IMR-90 (cell line): Measurements from ENCODE around the gene AUTS2. TPM values are rescaled to one million over a fixed set of nuclear protein-coding genes. Genes with fewer than 3 reads are reported as not detected.

Source experiments
- ATAC-seq: fragments of 200-7000 bp; cut with Tn5 transposase; 2 replicates; pipeline ENCODE4 v1.9.1; 2020; ENCODE audit warnings: low read depth, mild to moderate bottlenecking, moderate library complexity
- BruUV-seq: library from RNA; stranded (reverse); fragments of 400-500 nt; replicated peaks from 2 replicates; lab custom pipeline; 2021; lab: Mats Ljungman, UMichigan
- CTCF ChIA-PET: fragments of 300-600 bp; formaldehyde crosslinking; extraction: SDS; loops from one replicate; lab custom pipeline; 2021; ENCODE audit warnings: antibody characterized with exemption; lab: Yijun Ruan, JAX
- POLR2A ChIA-PET: fragments of 300-600 bp; sonication (Branson Sonifier 250); formaldehyde crosslinking; loops from one replicate; lab custom pipeline; 2022; ENCODE audit warnings: antibody characterized with exemption; ENCODE audit not compliant: unreplicated experiment; lab: Charles Lee
- DNase-seq: peaks from one replicate; pipeline ENCODE4 v3.0.0; 2013
- H2AFZ ChIP-seq: replicated peaks from 2 replicates; pipeline ENCODE3; 2013; ENCODE audit warnings: low read length, mild to moderate bottlenecking; ENCODE audit not compliant: poor library complexity
- H2AK5ac ChIP-seq: 2 replicates; pipeline ENCODE4 v1.6.1; 2013; ENCODE audit warnings: low read depth, low read length, inconsistent platforms
- H2AK9ac ChIP-seq: replicated peaks from 2 replicates; pipeline ENCODE3; 2013; ENCODE audit warnings: mild to moderate bottlenecking, low read depth, low read length, moderate library complexity; ENCODE audit not compliant: poor library complexity
- H2BK120ac ChIP-seq: 2 replicates; pipeline ENCODE4 v1.6.1; 2013; ENCODE audit warnings: low read depth, low read length, inconsistent platforms
- H2BK15ac ChIP-seq: 3 replicates; pipeline ENCODE4 v1.6.1; 2013; ENCODE audit warnings: low read depth, low read length, inconsistent platforms
- H2BK20ac ChIP-seq: 2 replicates; pipeline ENCODE4 v1.6.1; 2013; ENCODE audit warnings: low read depth, mild to moderate bottlenecking, inconsistent platforms, low read length, moderate library complexity
- H2BK5ac ChIP-seq: 2 replicates; pipeline ENCODE4 v1.6.1; 2013; ENCODE audit warnings: mild to moderate bottlenecking, low read depth, low read length, inconsistent platforms; ENCODE audit not compliant: poor library complexity, severe bottlenecking
- H3K14ac ChIP-seq: replicated peaks from 2 replicates; pipeline ENCODE4 v1.6.1; 2013; ENCODE audit warnings: low read depth, low read length, inconsistent platforms
- H3K18ac ChIP-seq: 2 replicates; pipeline ENCODE4 v1.6.1; 2013; ENCODE audit warnings: low read depth, low read length, control low read depth
- H3K23ac ChIP-seq: 2 replicates; pipeline ENCODE4 v1.6.1; 2013; ENCODE audit warnings: low read depth, low read length, inconsistent platforms
- H3K27ac ChIP-seq: 2 replicates; pipeline ENCODE4 v1.5.1; 2013; ENCODE audit warnings: mild to moderate bottlenecking, control low read depth, low read length; ENCODE audit not compliant: insufficient read depth
- H3K27me3 ChIP-seq: 2 replicates; pipeline ENCODE4 v1.6.1; 2013; ENCODE audit warnings: low read length; ENCODE audit not compliant: control insufficient read depth, insufficient read depth
- H3K36me3 ChIP-seq: 2 replicates; pipeline ENCODE4 v1.6.1; 2013; ENCODE audit warnings: low read length, mixed read lengths; ENCODE audit not compliant: control insufficient read depth, insufficient read depth
- H3K4ac ChIP-seq: 2 replicates; pipeline ENCODE4 v1.6.1; 2013; ENCODE audit warnings: low read depth, low read length, inconsistent platforms
- H3K4me1 ChIP-seq: 2 replicates; pipeline ENCODE4 v1.6.1; 2013; ENCODE audit warnings: low read length, mixed read lengths; ENCODE audit not compliant: control insufficient read depth, insufficient read depth
- H3K4me2 ChIP-seq: 2 replicates; pipeline ENCODE4 v1.6.1; 2013; ENCODE audit warnings: low read depth, mild to moderate bottlenecking, control low read depth, low read length, moderate library complexity
- H3K4me3 ChIP-seq: 2 replicates; pipeline ENCODE4 v1.5.1; 2013; ENCODE audit warnings: low read depth, mild to moderate bottlenecking, control low read depth, low read length, moderate library complexity; ENCODE audit not compliant: insufficient read depth
- H3K56ac ChIP-seq: 2 replicates; pipeline ENCODE4 v1.6.1; 2013; ENCODE audit warnings: low read length, inconsistent platforms; ENCODE audit not compliant: insufficient read depth; ENCODE audit errors: extremely low read depth
- H3K79me1 ChIP-seq, 2 experiments: 2 replicates each; pipeline ENCODE4 v1.6.1; 2013; ENCODE audit warnings: low read length in 2 of 2, inconsistent platforms in 1 of 2, low read depth in 1 of 2
- H3K9ac ChIP-seq: 2 replicates; pipeline ENCODE4 v1.6.1; 2013; ENCODE audit warnings: low read depth, low read length, control low read depth
- H3K9me1 ChIP-seq: 2 replicates; pipeline ENCODE4 v1.6.1; 2013; ENCODE audit warnings: low read length, inconsistent platforms; ENCODE audit not compliant: insufficient read depth
- H3K9me3 ChIP-seq: 2 replicates; pipeline ENCODE4 v1.6.1; 2013; ENCODE audit warnings: low read length; ENCODE audit not compliant: control insufficient read depth, insufficient read depth
- H4K20me1 ChIP-seq: 2 replicates; pipeline ENCODE4 v1.6.1; 2013; ENCODE audit warnings: low read length, inconsistent platforms; ENCODE audit not compliant: insufficient read depth
- H4K5ac ChIP-seq: 2 replicates; pipeline ENCODE4 v1.6.1; 2013; ENCODE audit warnings: mild to moderate bottlenecking, low read depth, low read length, control low read depth
- H4K8ac ChIP-seq, 2 experiments: 2 replicates each; pipeline ENCODE4 v1.6.1; 2013; ENCODE audit warnings: low read depth in 2 of 2, low read length in 2 of 2, control low read depth in 1 of 2, inconsistent platforms in 1 of 2
- H4K91ac ChIP-seq: 2 replicates; pipeline ENCODE4 v1.6.1; 2013; ENCODE audit warnings: low read depth, low read length, inconsistent platforms; ENCODE audit not compliant: insufficient read depth
- BHLHE40 ChIP-seq: fragments of 150-350 bp; IDR thresholded peaks from 2 replicates; pipeline ENCODE4 v1.6.1; 2016; ENCODE audit warnings: mild to moderate bottlenecking, low read depth, low read length
- CEBPB ChIP-seq: IDR thresholded peaks from 2 replicates; pipeline ENCODE4 v1.6.1; 2012; ENCODE audit warnings: low read depth, low read length, improper control_type of control experiment
- CHD1 ChIP-seq: IDR thresholded peaks from 2 replicates; pipeline ENCODE4 v1.6.1; 2012; ENCODE audit warnings: low read depth, low read length, improper control_type of control experiment
- MAFK ChIP-seq: IDR thresholded peaks from 2 replicates; pipeline ENCODE4 v1.6.1; 2012; ENCODE audit warnings: low read depth, low read length, improper control_type of control experiment
- MAZ ChIP-seq: IDR thresholded peaks from 2 replicates; pipeline ENCODE4 v1.6.1; 2012; ENCODE audit warnings: low read depth, mild to moderate bottlenecking, low read length, improper control_type of control experiment, moderate library complexity, borderline replicate concordance
- MXI1 ChIP-seq: IDR thresholded peaks from 2 replicates; pipeline ENCODE4 v1.6.1; 2012; ENCODE audit warnings: low read depth, mild to moderate bottlenecking, low read length, moderate library complexity, borderline replicate concordance
- NFE2L2 ChIP-seq: fragments of 150-350 bp; IDR thresholded peaks from 2 replicates; pipeline ENCODE4 v1.6.1; 2016; ENCODE audit warnings: low read depth, mild to moderate bottlenecking, low read length
- POLR2A ChIP-seq: IDR thresholded peaks from 2 replicates; pipeline ENCODE4 v1.6.1; 2012; ENCODE audit warnings: mild to moderate bottlenecking, low read depth, low read length
- RAD21 ChIP-seq: IDR thresholded peaks from 2 replicates; pipeline ENCODE4 v1.6.1; 2012; ENCODE audit warnings: low read length, improper control_type of control experiment
- RCOR1 ChIP-seq: IDR thresholded peaks from 2 replicates; pipeline ENCODE4 v1.6.1; 2012; ENCODE audit warnings: mild to moderate bottlenecking, low read length, improper control_type of control experiment; ENCODE audit not compliant: insufficient replicate concordance
- RFX5 ChIP-seq: IDR thresholded peaks from 2 replicates; pipeline ENCODE4 v1.8.0; 2012; ENCODE audit warnings: low read depth, mild to moderate bottlenecking, low read length, moderate library complexity
- SMC3 ChIP-seq: fragments of 150-350 bp; IDR thresholded peaks from 2 replicates; pipeline ENCODE4 v1.6.1; 2016; ENCODE audit warnings: low read depth, mild to moderate bottlenecking, antibody characterized with exemption, low read length, moderate library complexity
- USF2 ChIP-seq: fragments of 150-350 bp; IDR thresholded peaks from 2 replicates; pipeline ENCODE4 v1.6.1; 2017; ENCODE audit warnings: mild to moderate bottlenecking, antibody characterized with exemption, low read length, low read depth
- WGBS, 2 experiments: methylation state at CpG; one replicate each; pipeline versions ENCODE4 v1.1.5 to v1.1.7; 2013; ENCODE audit warnings: missing lambda C conversion rate in 2 of 2; ENCODE audit not compliant: insufficient read length in 1 of 2; ENCODE audit errors: extremely low coverage in 2 of 2; 5-methylcytosine and 5-hydroxymethylcytosine counted together
- dilution Hi-C: fragments of 300-500 bp; cut with HindIII; formaldehyde crosslinking; loops from one replicate; pipeline ENCODE4 v1.14.3; 2018; ENCODE audit warnings: low sequenced_read_pairs; ENCODE audit not compliant: unreplicated experiment
- in situ Hi-C: fragments of 300-500 bp; cut with MboI; formaldehyde crosslinking; loops from 3 replicates; pipeline ENCODE4 v1.14.3; 2019; ENCODE audit warnings: low sequenced_read_pairs, inconsistent platforms, mixed read lengths
- intact Hi-C: fragments of 100-400 bp; cut with micrococcal nuclease; formaldehyde crosslinking; loops from 2 replicates; pipeline ENCODE4 v1.10.0; 2022
- polyA plus RNA-seq, 3 experiments: library from polyadenylated mRNA; depleted of rRNA; stranded (reverse); fragments of >200 nt; gene quantifications; 2 replicates each; pipeline ENCODE4 v1.2.3, GENCODE V29; 2012; ENCODE audit warnings: low replicate concordance in 1 of 3
- total RNA-seq: library from RNA; depleted of rRNA; stranded (reverse); fragments of >200 nt; gene quantifications from 2 replicates; pipeline ENCODE4 v1.2.3, GENCODE V29; 2012
- TF ChIP-seq, protein P1 (sequence below): fragments of 150-350 bp; IDR thresholded peaks from 2 replicates; pipeline ENCODE4 v1.6.1; 2016; ENCODE audit warnings: low read depth, mild to moderate bottlenecking, low read length, moderate library complexity, borderline replicate concordance

The AUTS2 gene
- total and polyA plus RNA-seq, 2 of the 4 experiments (the other 2 are of a cell fraction): 0.90 to 3.0 TPM

GRCh38 chr7:70188901-70189650, 590.8 kb downstream of the AUTS2 start:
- no peak overlapping the region for H2BK15ac ChIP-seq
- H3K27me3 ChIP-seq: no peaks in the 10 kb centered on the region
- H3K14ac ChIP-seq: no peak overlapping the region
- H4K5ac ChIP-seq: no peak overlapping the region
- no peak overlapping the region for H2BK20ac ChIP-seq
- H3K56ac ChIP-seq: no peak overlapping the region
- no peak overlapping the region for H3K27ac ChIP-seq
- H3K36me3 ChIP-seq: no peaks in the 10 kb centered on the region
- BruUV-seq: no TSS peak
- 67% methylated on average over 2 of the region's 4 CpGs; no CpG with 5 or more reads in 1 of the 2 experiments for WGBS, 2 experiments
- TF ChIP-seq NFE2L2: no peak
- TF ChIP-seq RCOR1: no peak
- TF ChIP-seq BHLHE40: no peak
- no peak for TF ChIP-seq RAD21
- no peak for TF ChIP-seq USF2
- no peak for TF ChIP-seq POLR2A
- no peak for TF ChIP-seq CEBPB
- no peak for TF ChIP-seq RFX5
- TF ChIP-seq, protein P1, sequence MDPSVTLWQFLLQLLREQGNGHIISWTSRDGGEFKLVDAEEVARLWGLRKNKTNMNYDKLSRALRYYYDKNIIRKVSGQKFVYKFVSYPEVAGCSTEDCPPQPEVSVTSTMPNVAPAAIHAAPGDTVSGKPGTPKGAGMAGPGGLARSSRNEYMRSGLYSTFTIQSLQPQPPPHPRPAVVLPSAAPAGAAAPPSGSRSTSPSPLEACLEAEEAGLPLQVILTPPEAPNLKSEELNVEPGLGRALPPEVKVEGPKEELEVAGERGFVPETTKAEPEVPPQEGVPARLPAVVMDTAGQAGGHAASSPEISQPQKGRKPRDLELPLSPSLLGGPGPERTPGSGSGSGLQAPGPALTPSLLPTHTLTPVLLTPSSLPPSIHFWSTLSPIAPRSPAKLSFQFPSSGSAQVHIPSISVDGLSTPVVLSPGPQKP: no peak
- no peak for TF ChIP-seq MXI1
- TF ChIP-seq MAFK: no peak
- no peak for TF ChIP-seq MAZ
- no peak for TF ChIP-seq SMC3
- no peak for TF ChIP-seq CHD1
- no peak overlapping the region for H3K9ac ChIP-seq
- ATAC-seq: no peak
- ChIA-PET POLR2A (interaction anchor here (0.6 kb wide), 1 partner anchor 19 kb away, joined by 3 read pairs; no protein-coding TSS in a partner anchor), CTCF (interaction anchor here (0.5 kb wide), 1 partner anchor 146 kb away, joined by 3 read pairs; no protein-coding TSS in a partner anchor)
- H4K8ac ChIP-seq: no peak overlapping the region
- H3K9me3 ChIP-seq: no peaks in the 10 kb centered on the region
- H3K4ac ChIP-seq: no peak overlapping the region
- no peaks in the 10 kb centered on the region for H3K9me1 ChIP-seq
- H2BK120ac ChIP-seq: no peak overlapping the region
- H2AFZ ChIP-seq: no peak overlapping the region
- H3K4me2 ChIP-seq: no peak overlapping the region
- no peak overlapping the region for H2AK5ac ChIP-seq
- no peak overlapping the region for H3K23ac ChIP-seq
- no peaks in the 10 kb centered on the region for H3K4me1 ChIP-seq
- H2BK5ac ChIP-seq: no peak overlapping the region
- no peak overlapping the region for H3K18ac ChIP-seq
- intact Hi-C loops: no loop called here
- no peak overlapping the region for H2AK9ac ChIP-seq
- dilution Hi-C loops: no loop called here
- no peaks in the 10 kb centered on the region for H3K79me1 ChIP-seq
- in situ Hi-C loops: no loop called here
- no peaks in the 10 kb centered on the region for H4K20me1 ChIP-seq
- H4K91ac ChIP-seq: no peak overlapping the region
- DNase-seq: no peak
- no peak overlapping the region for H3K4me3 ChIP-seq
